B cell (primary cell): ENCODE measurements around the gene FXYD3. TPM values are rescaled to one million over a fixed set of nuclear protein-coding genes. Genes with fewer than 3 reads are reported as not detected.

Source experiments
- ATAC-seq: fragments of 200-7000 bp; cut with Tn5 transposase; one replicate; pipeline ENCODE4 v1.10.0; 2021; ENCODE audit warnings: low read depth, mild to moderate bottlenecking, moderate number of reproducible peaks, moderate library complexity
- CTCF ChIA-PET: fragments of 350-600 bp; sonication (Branson Sonifier 250); formaldehyde crosslinking; loops from one replicate; lab custom pipeline; 2021; ENCODE audit warnings: antibody characterized with exemption, inconsistent platforms; lab: Charles Lee
- POLR2A ChIA-PET: fragments of 350-600 bp; sonication (Branson Sonifier 250); formaldehyde crosslinking; loops from one replicate; lab custom pipeline; 2021; ENCODE audit warnings: antibody characterized with exemption; lab: Charles Lee
- DNase-seq: peaks from one replicate; pipeline ENCODE4 v3.0.0; 2013
- H2AFZ ChIP-seq: 2 replicates; pipeline ENCODE4 v1.6.1; 2012; ENCODE audit warnings: mild to moderate bottlenecking, low read depth, low read length; ENCODE audit not compliant: insufficient read depth, poor library complexity, severe bottlenecking
- H3K27ac ChIP-seq, 2 donors: 1 replicate in 1 of 2; 2 replicates in 1 of 2; pipeline ENCODE4 v1.5.1; 2012 to 2013; ENCODE audit warnings: low read length in 2 of 2, mild to moderate bottlenecking in 2 of 2, moderate library complexity in 1 of 2
- H3K27me3 ChIP-seq, 4 experiments: fragments of 200-600 bp in 1 of 4; sonication (generic) in 1 of 4; replicated peaks in 1 of 4; 1 replicate in 2 of 4; 2 replicates in 2 of 4; pipeline versions ENCODE4 v1.6.1 to v1.7.0; 2013 to 2016; ENCODE audit warnings: low read length in 3 of 4, mild to moderate bottlenecking in 2 of 4, mixed read lengths in 1 of 4, moderate library complexity in 1 of 4; ENCODE audit not compliant: insufficient read depth in 4 of 4, control insufficient read depth in 3 of 4; ENCODE audit errors: control extremely low read depth in 1 of 4
- H3K36me3 ChIP-seq, 2 experiments: replicated peaks in 1 of 2; 1 replicate in 1 of 2; 2 replicates in 1 of 2; pipeline versions ENCODE4 v1.6.1 to v1.7.1; 2013; ENCODE audit warnings: low read length in 1 of 2; ENCODE audit not compliant: insufficient read depth in 2 of 2, control insufficient read depth in 1 of 2; ENCODE audit errors: control extremely low read depth in 1 of 2, extremely low read depth in 1 of 2
- H3K4me1 ChIP-seq, 2 donors: fragments of 200-600 bp in 1 of 2; sonication (generic) in 1 of 2; 1 replicate in 1 of 2; 2 replicates in 1 of 2; pipeline versions ENCODE4 v1.5.1 to v1.6.1; 2013 to 2017; ENCODE audit warnings: low read length in 2 of 2; ENCODE audit not compliant: control insufficient read depth in 2 of 2, insufficient read depth in 2 of 2
- H3K4me2 ChIP-seq: replicated peaks from 2 replicates; pipeline ENCODE3; 2012; ENCODE audit warnings: mild to moderate bottlenecking, low read depth, low read length; ENCODE audit not compliant: poor library complexity, severe bottlenecking
- H3K4me3 ChIP-seq, 5 experiments: fragments of 200-600 bp in 1 of 5; sonication (generic) in 1 of 5; 1 replicate in 3 of 5; 2 replicates in 2 of 5; pipeline versions ENCODE4 v1.5.1 to v1.7.0; 2011 to 2016; ENCODE audit warnings: low read length in 4 of 5, mild to moderate bottlenecking in 4 of 5, low read depth in 2 of 5, control low read depth in 1 of 5, moderate library complexity in 1 of 5; ENCODE audit not compliant: insufficient read depth in 1 of 5; ENCODE audit errors: control extremely low read depth in 1 of 5, extremely low read depth in 1 of 5
- H3K79me2 ChIP-seq: fragments of 200-600 bp; sonication (generic); one replicate; pipeline ENCODE4 v1.6.0; 2016; ENCODE audit warnings: low read length; ENCODE audit not compliant: control insufficient read depth, insufficient read depth
- H3K9ac ChIP-seq: fragments of 200-600 bp; sonication (generic); 2 replicates; pipeline ENCODE4 v1.6.1; 2017; ENCODE audit warnings: mild to moderate bottlenecking, low read length, moderate library complexity
- H3K9me3 ChIP-seq, 3 donors: one replicate each; pipeline versions ENCODE4 v1.6.1 to v1.7.1; 2013; ENCODE audit warnings: low read length in 2 of 3; ENCODE audit not compliant: control insufficient read depth in 2 of 3, insufficient read depth in 1 of 3; ENCODE audit errors: control extremely low read depth in 1 of 3
- H4K20me1 ChIP-seq: 2 replicates; pipeline ENCODE4 v1.6.0; 2012; ENCODE audit warnings: mild to moderate bottlenecking, low read length; ENCODE audit not compliant: insufficient read depth, control insufficient read depth, poor library complexity, severe bottlenecking
- H3K27ac Mint-ChIP-seq: one replicate; pipeline ENCODE4 v1.8.0; 2021; ENCODE audit warnings: mixed read lengths
- H3K27me3 Mint-ChIP-seq: one replicate; pipeline ENCODE4 v1.8.0; 2021; ENCODE audit warnings: mixed read lengths
- H3K4me1 Mint-ChIP-seq: one replicate; pipeline ENCODE4 v1.8.0; 2021; ENCODE audit warnings: mixed read lengths
- H3K4me3 Mint-ChIP-seq: one replicate; pipeline ENCODE4 v1.8.0; 2021; ENCODE audit warnings: mixed read lengths
- H3K9me3 Mint-ChIP-seq: one replicate; pipeline ENCODE4 v1.8.0; 2022; ENCODE audit warnings: mixed read lengths; ENCODE audit not compliant: insufficient read depth
- EZH2 ChIP-seq: IDR thresholded peaks from 2 replicates; pipeline ENCODE4 v1.6.1; 2012; ENCODE audit warnings: borderline replicate concordance, low read depth, mild to moderate bottlenecking, moderate library complexity, low read length; ENCODE audit not compliant: insufficient read depth, poor library complexity, severe bottlenecking
- WGBS: methylation state at CpG from one replicate; pipeline ENCODE4 v1.1.5; 2013; ENCODE audit warnings: missing lambda C conversion rate; ENCODE audit not compliant: insufficient coverage; 5-methylcytosine and 5-hydroxymethylcytosine counted together
- intact Hi-C: fragments of 100-400 bp; cut with micrococcal nuclease; formaldehyde crosslinking; loops from one replicate; pipeline ENCODE4 v1.10.0; 2022
- polyA plus RNA-seq: library from polyadenylated mRNA; depleted of rRNA; stranded (reverse); fragments of >200 nt; gene quantifications from 2 replicates; pipeline ENCODE4 v1.2.3, GENCODE V29; 2012
- total RNA-seq, 2 donors: library from RNA; stranded (reverse); fragments of 120-200 nt in 1 of 2; gene quantifications; 1 replicate in 1 of 2; 2 replicates in 1 of 2; pipeline versions ENCODE4 v1.2.3 to v1.2.4, GENCODE V29; 2013 to 2022
- TF ChIP-seq, protein P1 (sequence below): fragments of 200-600 bp; IDR thresholded peaks from one replicate; pipeline ENCODE4 v1.8.0; 2022; ENCODE audit warnings: antibody characterized with exemption, mild to moderate bottlenecking

The FXYD3 gene
- total and polyA plus RNA-seq, 2 donors (not counting 1 experiment from before 2014, with no cell fraction given), result not detected

DNA sequence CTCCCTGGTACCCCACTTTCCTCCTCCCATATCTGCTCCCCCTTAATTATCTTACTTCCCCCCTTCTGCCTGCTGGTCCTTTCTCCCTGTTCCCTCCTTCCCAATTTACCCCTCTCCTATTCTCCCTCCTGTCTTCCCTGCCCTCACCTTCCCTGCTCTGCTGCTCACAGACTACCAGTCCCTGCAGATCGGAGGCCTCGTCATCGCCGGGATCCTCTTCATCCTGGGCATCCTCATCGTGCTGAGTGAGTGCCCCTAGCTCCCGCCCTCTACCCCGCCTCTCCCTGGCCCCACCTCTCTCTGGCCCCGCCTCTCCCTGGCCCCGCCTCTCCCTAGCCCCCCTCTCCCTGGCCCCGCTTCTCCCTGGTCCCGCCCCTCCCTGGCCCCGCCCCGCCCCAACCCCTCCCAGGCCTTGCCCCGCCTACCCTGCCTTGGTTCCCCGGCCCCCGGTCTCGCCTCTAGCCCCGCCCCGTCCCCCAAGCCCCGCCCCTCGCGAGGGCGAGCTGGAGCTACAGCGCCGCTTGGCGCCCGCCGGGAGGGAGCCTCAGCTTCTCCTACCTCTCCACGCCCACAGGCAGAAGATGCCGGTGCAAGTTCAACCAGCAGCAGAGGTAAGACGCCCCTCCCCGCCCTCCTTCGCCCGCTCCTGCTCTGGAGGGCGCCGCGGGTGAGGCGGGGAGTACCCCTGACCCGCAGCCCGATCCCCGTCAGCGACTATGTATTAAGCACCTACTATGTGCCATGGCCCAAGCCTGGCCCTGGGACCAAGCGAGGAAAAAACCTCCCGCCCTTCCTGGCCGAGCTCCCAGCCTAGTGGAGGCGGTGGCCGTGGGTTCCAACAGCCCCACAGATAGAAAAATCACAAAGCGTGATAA, 25.6 kb downstream of the FXYD3 start:
- Histone ChIP-seq H3K9me3 (no peaks in the 10 kb centered on the region), H3K4me3 (peak overlapping the region in 4 of 5 experiments; percentile 43 to 58 (median 52)), H3K4me2 (peak overlapping the region; percentile 96), H2AFZ (peak overlapping the region; percentile 35), H3K27ac (no peak overlapping the region), H3K9ac (peak overlapping the region; percentile 65), H3K36me3 (no peaks in the 10 kb centered on the region), H3K79me2 (no peaks in the 10 kb centered on the region), H3K27me3 (peaks cover 0 to 13% (median 3%) of the 10 kb centered on the region in 4 experiments), H4K20me1 (no peaks in the 10 kb centered on the region), H3K4me1 (peaks cover 25 to 51% of the 10 kb centered on the region in 2 donors)
- H3K4me1 Mint-ChIP-seq, result peaks cover 46% of the 10 kb centered on the region
- H3K4me3 Mint-ChIP-seq, result peak overlapping the region; percentile 92
- no peaks in the 10 kb centered on the region for H3K9me3 Mint-ChIP-seq
- ChIA-PET POLR2A (interaction anchor here (0.7 to 2.0 kb wide), 10 partner anchors 10 to 207 kb away, joined by 3 to 11 read pairs (median 4); partner anchors contain the start of genes FFAR1, FXYD5 and USF2), CTCF (interaction anchor here (0.7 to 7.0 kb wide), 27 partner anchors 11 to 328 kb away, joined by 3 to 77 read pairs (median 6); partner anchors contain the start of gene FXYD5)
- intact Hi-C loops, result loop anchor here (1.0 to 10.0 kb wide), 8 partner anchors 16 to 354 kb away; partner anchors contain the start of genes CD22, FXYD3 and KRTDAP
- WGBS, result 1% methylated on average over 29 of the region's 48 CpGs
- peak overlapping the region; percentile 88 for H3K27ac Mint-ChIP-seq
- peak; percentile 87 for DNase-seq
- TF ChIP-seq EZH2, result no peak
- TF ChIP-seq, protein P1, sequence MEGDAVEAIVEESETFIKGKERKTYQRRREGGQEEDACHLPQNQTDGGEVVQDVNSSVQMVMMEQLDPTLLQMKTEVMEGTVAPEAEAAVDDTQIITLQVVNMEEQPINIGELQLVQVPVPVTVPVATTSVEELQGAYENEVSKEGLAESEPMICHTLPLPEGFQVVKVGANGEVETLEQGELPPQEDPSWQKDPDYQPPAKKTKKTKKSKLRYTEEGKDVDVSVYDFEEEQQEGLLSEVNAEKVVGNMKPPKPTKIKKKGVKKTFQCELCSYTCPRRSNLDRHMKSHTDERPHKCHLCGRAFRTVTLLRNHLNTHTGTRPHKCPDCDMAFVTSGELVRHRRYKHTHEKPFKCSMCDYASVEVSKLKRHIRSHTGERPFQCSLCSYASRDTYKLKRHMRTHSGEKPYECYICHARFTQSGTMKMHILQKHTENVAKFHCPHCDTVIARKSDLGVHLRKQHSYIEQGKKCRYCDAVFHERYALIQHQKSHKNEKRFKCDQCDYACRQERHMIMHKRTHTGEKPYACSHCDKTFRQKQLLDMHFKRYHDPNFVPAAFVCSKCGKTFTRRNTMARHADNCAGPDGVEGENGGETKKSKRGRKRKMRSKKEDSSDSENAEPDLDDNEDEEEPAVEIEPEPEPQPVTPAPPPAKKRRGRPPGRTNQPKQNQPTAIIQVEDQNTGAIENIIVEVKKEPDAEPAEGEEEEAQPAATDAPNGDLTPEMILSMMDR, result peak; percentile 35
- peak; percentile 86 for ATAC-seq
- peaks cover 14% of the 10 kb centered on the region for H3K27me3 Mint-ChIP-seq
